Esophagus muscularis mucosa (tissue), 4 donors: Measurements from ENCODE around the gene ATP6AP1. TPM values are rescaled to one million over a fixed set of nuclear protein-coding genes. Genes with fewer than 3 reads are reported as not detected.

ENCODE experiments used
- DNase-seq: peaks from one replicate; pipeline ENCODE4 v3.0.0-alpha.2; 2017; ENCODE audit errors: extremely low spot score
- H3K27ac ChIP-seq, 4 donors: fragments of 200-600 bp; sonication (generic); replicated peaks in 1 of 4; 1 replicate in 3 of 4; 2 replicates in 1 of 4; pipeline ENCODE4 v1.5.1; 2016 to 2019; ENCODE audit warnings: mild to moderate bottlenecking in 1 of 4
- H3K27me3 ChIP-seq, 4 donors: fragments of 200-600 bp; sonication (generic); one replicate each; pipeline versions ENCODE4 v1.5.1 to v1.6.0; 2016 to 2019
- H3K36me3 ChIP-seq, 4 donors: fragments of 200-600 bp; sonication (generic); one replicate each; pipeline ENCODE4 v1.5.1; 2016 to 2019
- H3K4me1 ChIP-seq, 4 donors: fragments of 200-600 bp; sonication (generic); one replicate each; pipeline ENCODE4 v1.5.1; 2016 to 2019
- H3K4me3 ChIP-seq, 4 donors: fragments of 200-600 bp; sonication (generic); 1 replicate in 2 of 4; 2 replicates in 2 of 4; pipeline ENCODE4 v1.5.1; 2016 to 2019; ENCODE audit warnings: mild to moderate bottlenecking in 4 of 4, moderate library complexity in 1 of 4
- H3K9me3 ChIP-seq, 4 donors: fragments of 200-600 bp; sonication (generic); 1 replicate in 3 of 4; 2 replicates in 1 of 4; pipeline ENCODE4 v1.5.1; 2016 to 2019
- EP300 ChIP-seq: sonication (generic); formaldehyde crosslinking; IDR thresholded peaks from one replicate; pipeline ENCODE4 v1.6.1; 2017; ENCODE audit warnings: antibody characterized with exemption
- POLR2A ChIP-seq: fragments of 450-650 bp; IDR thresholded peaks from one replicate; pipeline ENCODE4 v1.6.1; 2017; ENCODE audit warnings: antibody characterized with exemption, moderate library complexity, mild to moderate bottlenecking, low read depth
- POLR2AphosphoS5 ChIP-seq, 2 donors: sonication (generic); formaldehyde crosslinking; IDR thresholded peaks; one replicate each; pipeline ENCODE4 v1.6.1; 2017; ENCODE audit warnings: antibody characterized with exemption in 2 of 2
- WGBS: methylation state at CpG from one replicate; pipeline ENCODE4 v1.1.5; 2018; 5-methylcytosine and 5-hydroxymethylcytosine counted together
- intact Hi-C: fragments of 100-400 bp; cut with DNase I; formaldehyde crosslinking; loops from one replicate; pipeline ENCODE4 v1.15.1; 2023
- total RNA-seq, 4 donors: library from RNA; depleted of rRNA; stranded (reverse); fragments of >200 nt; gene quantifications; one replicate each; pipeline versions ENCODE4 v1.1.0 to v1.2.1, GENCODE V29; 2016
- TF ChIP-seq, protein P1 (sequence below), 3 experiments: fragments of 200-600 bp in 2 of 3; fragments of 450-650 bp in 1 of 3; sonication (generic) in 2 of 3; IDR thresholded peaks; one replicate each; pipeline ENCODE4 v1.5.1; 2017 to 2019; ENCODE audit warnings: antibody characterized with exemption in 3 of 3, mild to moderate bottlenecking in 2 of 3, moderate library complexity in 1 of 3

ATP6AP1 gene
- total RNA-seq, 4 donors from 2014 or later, result 27.4 to 67.2 (median 34.7) TPM

DNA sequence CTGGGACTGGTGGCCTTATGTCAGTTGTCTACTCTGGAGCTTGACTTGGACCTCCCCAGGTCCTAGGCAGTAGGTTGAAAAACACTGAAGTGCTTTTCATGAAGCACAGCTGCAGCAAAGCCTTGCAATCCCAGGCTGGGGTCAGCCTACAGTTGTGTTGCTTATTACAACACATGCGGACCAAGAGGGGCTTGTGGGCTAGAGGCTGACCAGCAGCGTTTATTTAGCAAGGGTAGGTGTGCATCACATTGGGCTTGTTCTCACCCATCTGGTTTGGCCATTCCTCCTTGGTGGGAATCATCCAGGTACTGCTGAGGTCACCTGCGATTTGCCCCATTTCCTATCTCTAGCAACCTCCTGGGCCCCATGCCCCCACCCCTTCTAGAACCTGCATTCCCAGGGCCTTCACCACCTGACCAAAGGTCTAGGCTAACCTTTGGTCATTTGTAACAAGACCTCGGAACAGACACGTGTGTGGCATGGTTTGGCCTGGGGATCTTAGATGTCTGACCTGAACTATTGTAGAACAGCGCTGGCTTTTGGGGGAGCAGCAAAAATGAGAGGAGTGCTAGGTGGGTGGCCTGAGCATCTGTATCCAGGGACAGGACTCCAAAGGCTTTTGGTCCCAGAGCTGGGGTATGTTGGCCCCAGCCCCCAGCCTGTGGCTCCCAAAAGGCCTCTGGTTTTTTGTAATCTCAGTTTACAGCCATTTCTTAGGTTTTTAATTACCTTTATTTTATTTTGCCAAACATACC lies 27.3 kb upstream of the ATP6AP1 start:
- intact Hi-C loops, result loop anchor here (5.0 kb wide), 1 partner anchor 131 kb away; no protein-coding TSS in a partner anchor
- Histone ChIP-seq H3K27ac (peak overlapping the region in 2 of 4 donors; percentile 9 to 10), H3K27me3 (peaks cover 0 to 4% (median 0%) of the 10 kb centered on the region in 4 donors), H3K9me3 (no peaks in the 10 kb centered on the region), H3K4me3 (no peak overlapping the region), H3K4me1 (peaks cover 7 to 31% (median 22%) of the 10 kb centered on the region in 4 donors), H3K36me3 (peaks cover 9 to 30% (median 26%) of the 10 kb centered on the region in 4 donors)
- WGBS, result 53% methylated on average over 6 of the region's 6 CpGs
- TF ChIP-seq POLR2AphosphoS5 (IDR thresholded peaks at IDR 0.05), result peak in 1 of 2 donors; percentile 46
- no peak for TF ChIP-seq POLR2A
- DNase-seq, result no peak

GRCh38 chrX:154401918-154402621 lies 26.4 kb upstream of the ATP6AP1 start:
- intact Hi-C loops, result loop anchor here (5.0 kb wide), 1 partner anchor 130 kb away; no protein-coding TSS in a partner anchor
- H3K27ac ChIP-seq, result peak overlapping the region in 1 of 4 donors; percentile 7
- H3K4me1 ChIP-seq, result peaks cover 7 to 23% (median 17%) of the 10 kb centered on the region in 4 donors
- H3K4me3 ChIP-seq, result no peak overlapping the region
- H3K36me3 ChIP-seq, result peaks cover 9 to 30% (median 26%) of the 10 kb centered on the region in 4 donors
- WGBS, result 42% methylated on average over 5 of the region's 6 CpGs
- peaks cover 0 to 4% (median 0%) of the 10 kb centered on the region in 4 donors for H3K27me3 ChIP-seq
- TF ChIP-seq, protein P1, sequence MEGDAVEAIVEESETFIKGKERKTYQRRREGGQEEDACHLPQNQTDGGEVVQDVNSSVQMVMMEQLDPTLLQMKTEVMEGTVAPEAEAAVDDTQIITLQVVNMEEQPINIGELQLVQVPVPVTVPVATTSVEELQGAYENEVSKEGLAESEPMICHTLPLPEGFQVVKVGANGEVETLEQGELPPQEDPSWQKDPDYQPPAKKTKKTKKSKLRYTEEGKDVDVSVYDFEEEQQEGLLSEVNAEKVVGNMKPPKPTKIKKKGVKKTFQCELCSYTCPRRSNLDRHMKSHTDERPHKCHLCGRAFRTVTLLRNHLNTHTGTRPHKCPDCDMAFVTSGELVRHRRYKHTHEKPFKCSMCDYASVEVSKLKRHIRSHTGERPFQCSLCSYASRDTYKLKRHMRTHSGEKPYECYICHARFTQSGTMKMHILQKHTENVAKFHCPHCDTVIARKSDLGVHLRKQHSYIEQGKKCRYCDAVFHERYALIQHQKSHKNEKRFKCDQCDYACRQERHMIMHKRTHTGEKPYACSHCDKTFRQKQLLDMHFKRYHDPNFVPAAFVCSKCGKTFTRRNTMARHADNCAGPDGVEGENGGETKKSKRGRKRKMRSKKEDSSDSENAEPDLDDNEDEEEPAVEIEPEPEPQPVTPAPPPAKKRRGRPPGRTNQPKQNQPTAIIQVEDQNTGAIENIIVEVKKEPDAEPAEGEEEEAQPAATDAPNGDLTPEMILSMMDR (IDR thresholded peaks at IDR 0.05), result no peak
- no peak for TF ChIP-seq EP300
- TF ChIP-seq POLR2AphosphoS5 (IDR thresholded peaks at IDR 0.05), result no peak
- no peak for TF ChIP-seq POLR2A
- DNase-seq, result no peak
- no peaks in the 10 kb centered on the region for H3K9me3 ChIP-seq

DNA sequence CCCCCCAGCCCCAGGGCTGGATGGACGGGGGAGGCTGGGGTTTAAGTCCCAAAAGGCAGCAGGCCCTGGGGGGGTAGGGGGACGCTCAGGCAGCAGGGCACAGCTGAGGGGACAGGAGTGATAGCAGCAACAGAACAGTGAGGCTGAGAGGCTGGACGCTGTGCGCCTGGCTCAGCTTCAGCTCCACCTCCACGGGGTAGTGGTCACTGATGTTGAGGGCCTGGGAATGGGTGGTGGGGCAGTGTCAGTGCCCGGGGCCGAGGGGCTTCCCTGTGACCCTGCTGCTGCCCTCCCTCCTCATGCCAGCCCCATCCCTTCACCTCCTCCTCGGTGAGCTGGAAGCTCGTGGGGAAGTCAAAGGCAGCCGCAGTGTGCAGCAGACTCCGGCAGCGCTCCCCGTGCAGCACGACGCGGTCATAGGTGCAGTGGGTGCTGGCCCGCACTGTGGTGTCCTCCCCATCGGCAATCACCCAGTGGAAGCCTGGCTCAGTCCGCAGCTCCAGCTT lies 25.8 kb upstream of the ATP6AP1 start:
- Histone ChIP-seq H3K9me3 (no peaks in the 10 kb centered on the region), H3K4me1 (peaks cover 7 to 22% (median 16%) of the 10 kb centered on the region in 4 donors), H3K27ac (no peak overlapping the region), H3K4me3 (no peak overlapping the region), H3K36me3 (peaks cover 9 to 30% (median 26%) of the 10 kb centered on the region in 4 donors), H3K27me3 (peaks cover 0 to 4% (median 0%) of the 10 kb centered on the region in 4 donors)
- intact Hi-C loops, result loop anchor here (5.0 kb wide), 1 partner anchor 130 kb away; no protein-coding TSS in a partner anchor
- WGBS, result 83% methylated on average over 17 of the region's 19 CpGs
- no peak for DNase-seq
- TF ChIP-seq POLR2A (no peak), EP300 (no peak), POLR2AphosphoS5 (IDR thresholded peaks at IDR 0.05) (no peak)
- TF ChIP-seq, protein P1 (IDR thresholded peaks at IDR 0.05), result no peak

- no peak overlapping the region for H3K27ac ChIP-seq
- intact Hi-C loops, result loop anchor here (5.0 kb wide), 1 partner anchor 129 kb away; no protein-coding TSS in a partner anchor
- TF ChIP-seq POLR2A (no peak), POLR2AphosphoS5 (IDR thresholded peaks at IDR 0.05) (no peak), EP300 (no peak)
- TF ChIP-seq, protein P1 (IDR thresholded peaks at IDR 0.05), result no peak
- peaks cover 7 to 22% (median 16%) of the 10 kb centered on the region in 4 donors for H3K4me1 ChIP-seq
- 86% methylated on average over 4 of the region's 10 CpGs for WGBS
- H3K9me3 ChIP-seq, result no peaks in the 10 kb centered on the region
- H3K27me3 ChIP-seq, result peaks cover 0 to 4% (median 0%) of the 10 kb centered on the region in 4 donors
- no peak overlapping the region for H3K4me3 ChIP-seq
- H3K36me3 ChIP-seq, result peaks cover 9 to 30% (median 26%) of the 10 kb centered on the region in 4 donors
- DNase-seq, result no peak
These were observed 25.3 kb upstream of the ATP6AP1 start for GRCh38 chrX:154403192-154403591.
